HL-60 (cell line): ENCODE data around the gene LMLN.
"Not testable (repeated sequence)": the region's sequence is repeated elsewhere in the genome, so short reads cannot be mapped to it uniquely, and the experiment has no call there.

Source experiments
- DNase-seq, 2 experiments: peaks; one replicate each; pipeline ENCODE4 v3.0.0-alpha.2; 2010 to 2020; ENCODE audit warnings: low read depth in 1 of 2, low spot score in 1 of 2
- H3K27ac ChIP-seq: fragments of 250-450 bp; sonication (Bioruptor Pico); replicated peaks from 2 replicates; pipeline ENCODE4 v1.5.1; 2020; ENCODE audit warnings: mild to moderate bottlenecking, moderate library complexity
- H3K27me3 ChIP-seq: fragments of 250-450 bp; sonication (Bioruptor Pico); 2 replicates; pipeline ENCODE4 v1.5.1; 2021; ENCODE audit warnings: mild to moderate bottlenecking, moderate library complexity; ENCODE audit not compliant: insufficient read depth, poor library complexity, severe bottlenecking
- H3K4me3 ChIP-seq: replicated peaks from 2 replicates; pipeline ENCODE4 v1.5.1; 2011; ENCODE audit warnings: mild to moderate bottlenecking, control low read depth, low read length; ENCODE audit not compliant: insufficient read depth
- CTCF ChIP-seq: IDR thresholded peaks from one replicate; pipeline ENCODE4 v1.5.1; 2011; ENCODE audit warnings: low read length, control low read depth, inconsistent platforms; ENCODE audit not compliant: insufficient read depth
- GABPA ChIP-seq: IDR thresholded peaks from 2 replicates; pipeline ENCODE4 v1.6.1; 2012; ENCODE audit warnings: low read depth
- POLR2AphosphoS5 ChIP-seq: IDR thresholded peaks from 2 replicates; pipeline ENCODE4 v1.6.1; 2012; ENCODE audit warnings: low read depth
- REST ChIP-seq: IDR thresholded peaks from 2 replicates; pipeline ENCODE4 v1.6.1; 2012; ENCODE audit warnings: low read depth; ENCODE audit not compliant: insufficient replicate concordance
- SPI1 ChIP-seq: IDR thresholded peaks from 2 replicates; pipeline ENCODE4 v1.6.1; 2012; ENCODE audit warnings: low read depth, mild to moderate bottlenecking, borderline replicate concordance

The LMLN gene

GRCh38 chr3:198046120-198046857, 86.3 kb downstream of the LMLN start:
- TF ChIP-seq REST = no peak
- no peak for TF ChIP-seq CTCF
- no peak for TF ChIP-seq SPI1
- TF ChIP-seq POLR2AphosphoS5 = no peak
- no peak for TF ChIP-seq GABPA
- Histone ChIP-seq H3K4me3 (no peak overlapping the region), H3K27ac (no peak overlapping the region), H3K27me3 (no peaks in the 10 kb centered on the region)
- no peak for DNase-seq

GRCh38 chr3:198048445-198048844, 88.4 kb downstream of the LMLN start:
- Histone ChIP-seq H3K4me3 (no peak overlapping the region), H3K27me3 (no peaks in the 10 kb centered on the region), H3K27ac (no peak overlapping the region)
- TF ChIP-seq GABPA = no peak
- TF ChIP-seq CTCF = no peak
- TF ChIP-seq POLR2AphosphoS5 = no peak
- TF ChIP-seq SPI1 = no peak
- no peak for TF ChIP-seq REST
- DNase-seq = no peak

- no peak for DNase-seq
- no peak overlapping the region for H3K27ac ChIP-seq
- no peak overlapping the region for H3K4me3 ChIP-seq
- TF ChIP-seq SPI1 = no peak
- TF ChIP-seq CTCF = no peak
- no peak for TF ChIP-seq REST
- no peak for TF ChIP-seq POLR2AphosphoS5
- TF ChIP-seq GABPA = no peak
- H3K27me3 ChIP-seq = no peaks in the 10 kb centered on the region
These were observed 91.8 kb downstream of the LMLN start for GRCh38 chr3:198051836-198052235.

- not testable (repeated sequence) for DNase-seq, H3K4me3 ChIP-seq
These were observed 93.4 kb downstream of the LMLN start for GRCh38 chr3:198053462-198053861.

More at GRCh38 chr3:198053462-198053861, 93.4 kb downstream of the LMLN start:
- not testable (repeated sequence) for H3K27me3 ChIP-seq, H3K27ac ChIP-seq
